Activated T-cell treated with anti-CD3 and anti-CD28 coated beads for 24 hours (primary cell): ENCODE measurements around the gene TAF1D.

Source experiments
- DNase-seq: peaks from one replicate; pipeline ENCODE4 v3.0.0-alpha.2; 2020; ENCODE audit warnings: low read depth

The TAF1D gene

DNA sequence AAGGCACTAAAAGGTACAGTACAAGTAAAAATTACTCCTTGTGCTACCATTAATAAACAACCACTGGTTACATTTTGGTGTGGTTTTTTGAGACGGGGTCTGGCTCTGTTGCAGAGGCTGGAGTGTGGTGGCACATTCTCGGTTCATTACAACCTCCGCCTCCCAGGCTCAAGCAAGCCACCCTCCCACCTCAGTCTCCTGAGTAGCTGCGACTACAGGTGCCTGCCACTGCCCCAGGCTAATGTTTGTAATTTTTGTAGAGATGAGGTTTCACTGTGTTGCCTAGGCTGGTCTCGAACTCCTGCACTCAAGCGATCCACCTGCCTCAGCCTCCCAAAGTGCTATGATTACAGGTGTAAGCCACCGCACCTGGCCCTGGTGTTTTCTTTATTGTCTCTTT lies 20.8 kb downstream of the TAF1D start:
- DNase-seq: no peak

GRCh38 chr11:93719310-93719709 lies 22.0 kb downstream of the TAF1D start:
- no peak for DNase-seq

DNA sequence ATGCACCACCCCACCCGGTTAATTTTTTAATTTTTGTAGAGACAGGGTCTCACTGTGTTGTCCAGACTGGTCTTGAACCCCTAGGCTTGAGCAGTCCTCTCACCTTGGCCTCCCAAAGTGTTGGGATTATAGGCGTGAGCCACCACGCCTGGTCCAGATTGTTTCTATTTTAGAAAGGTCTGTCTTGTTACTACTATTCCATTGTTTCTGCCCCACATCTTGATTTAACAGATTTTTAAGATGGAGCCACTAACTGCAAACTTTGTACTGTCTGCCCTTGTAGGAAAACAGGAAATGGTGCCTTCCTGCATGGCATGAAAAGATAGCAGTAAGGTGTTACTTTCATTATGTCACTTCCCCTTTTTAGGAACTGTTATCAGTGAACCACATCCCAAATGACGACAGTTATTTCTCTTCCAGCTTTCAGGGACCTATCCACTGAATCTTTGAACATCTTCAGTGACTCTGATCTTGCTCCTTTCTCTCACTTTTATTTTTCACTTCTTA lies 23.2 kb downstream of the TAF1D start:
- DNase-seq: no peak

GRCh38 chr11:93717501-93717900 lies 23.8 kb downstream of the TAF1D start:
- no peak for DNase-seq

DNA sequence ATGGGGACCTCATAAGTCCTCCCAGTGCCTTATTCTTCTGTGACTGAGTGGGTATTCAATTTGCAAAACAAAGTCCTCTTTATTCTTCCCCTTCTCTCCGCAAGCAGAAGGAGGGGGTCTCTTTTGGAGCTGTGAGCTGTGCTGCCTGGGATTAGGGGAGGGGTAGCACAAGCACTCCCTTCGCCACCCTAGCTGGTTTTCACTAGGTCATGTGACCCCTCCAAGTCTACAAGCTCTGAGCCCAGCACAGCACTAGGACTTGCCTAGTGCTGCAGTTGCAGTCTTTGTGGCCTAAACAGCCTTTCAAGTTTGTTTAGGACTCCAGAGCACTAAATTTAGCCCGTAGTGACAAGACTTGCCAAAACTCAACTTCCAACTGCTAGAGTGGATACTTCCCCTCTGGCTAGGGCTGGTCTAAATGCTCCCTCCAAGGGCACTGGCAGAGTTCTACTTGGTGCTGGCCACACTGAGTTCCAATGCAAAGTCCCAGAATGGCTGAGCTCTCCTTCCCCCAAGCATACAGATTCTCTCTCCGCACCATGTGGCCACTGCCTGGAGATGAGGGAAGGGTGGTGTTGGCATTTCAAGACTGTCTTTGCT lies 25.4 kb downstream of the TAF1D start:
- DNase-seq: no peak

GRCh38 chr11:93712678-93713077 lies 28.6 kb downstream of the TAF1D start:
- no peak for DNase-seq

GRCh38 chr11:93710239-93710638 lies 31.1 kb downstream of the TAF1D start:
- DNase-seq: no peak

DNA sequence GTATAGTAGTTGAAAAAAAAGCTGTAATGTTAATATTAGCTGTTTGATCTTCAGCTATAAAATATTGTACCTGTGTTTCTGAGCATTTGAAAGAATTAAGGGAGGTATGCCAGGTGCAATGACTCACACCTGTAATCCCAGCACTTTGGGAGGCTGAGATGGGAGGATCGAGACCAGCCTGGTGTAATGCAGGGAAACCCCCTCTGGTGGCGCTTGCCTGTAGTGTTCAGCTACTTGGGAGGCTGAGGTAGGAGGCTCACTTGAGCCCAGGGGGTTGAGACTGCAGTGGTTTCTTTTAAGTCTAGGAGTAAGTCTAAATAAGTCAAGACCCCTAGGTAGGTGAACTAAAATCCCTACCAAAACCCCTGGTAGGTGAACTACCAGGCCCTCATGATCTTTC lies 37.1 kb downstream of the TAF1D start:
- no peak for DNase-seq

- DNase-seq: no peak
Measured at GRCh38 chr11:93700830-93701229, 40.5 kb downstream of the TAF1D start.

GRCh38 chr11:93697611-93698010 lies 43.7 kb downstream of the TAF1D start:
- DNase-seq: no peak

GRCh38 chr11:93694557-93694956 lies 46.7 kb downstream of the TAF1D start:
- DNase-seq: no peak

- no peak for DNase-seq
Measured at GRCh38 chr11:93694109-93694508, 47.2 kb downstream of the TAF1D start.

- DNase-seq: no peak
Measured at GRCh38 chr11:93689240-93689639, 52.1 kb downstream of the TAF1D start.

DNA sequence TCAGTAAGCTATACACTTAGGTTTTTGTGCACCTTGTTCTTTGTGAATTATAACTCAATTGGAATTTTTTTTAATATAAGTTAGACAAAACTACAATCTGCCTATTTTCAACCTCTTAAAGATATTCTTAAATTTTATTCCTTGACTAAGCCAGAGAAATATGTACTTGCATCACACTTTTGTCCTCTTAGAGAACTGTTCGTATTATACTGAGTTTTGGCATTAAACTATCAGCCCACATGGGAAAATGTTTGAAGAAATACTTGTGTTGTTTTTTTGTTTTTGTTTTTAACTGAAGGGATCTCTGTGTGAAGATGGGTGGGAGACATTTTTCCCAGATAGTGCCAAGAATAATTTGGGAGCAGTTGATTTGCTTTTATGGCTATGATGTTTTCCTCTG lies 54.5 kb downstream of the TAF1D start:
- no peak for DNase-seq

GRCh38 chr11:93686226-93686625 lies 55.1 kb downstream of the TAF1D start:
- DNase-seq: no peak
